Mesenteric fat pad (tissue), 1 donor: ENCODE results near the gene ITPR1. TPM values are rescaled to one million over a fixed set of nuclear protein-coding genes. Genes with fewer than 3 reads are reported as not detected.
"Not testable (repeated sequence)": the region's sequence is repeated elsewhere in the genome, so short reads cannot be mapped to it uniquely, and the experiment has no call there.

ENCODE experiments used
- DNase-seq: peaks from one replicate; pipeline ENCODE4 v3.0.0-alpha.2; 2020; ENCODE audit warnings: low spot score
- long read RNA-seq: library from polyadenylated mRNA; unstranded; transcript quantifications from one replicate; pipeline ENCODE4 v2.0.0, GENCODE V29; 2020
- total RNA-seq: library from RNA; stranded (reverse); fragmentation: NEBNext Ultra II Directional; extraction: Animal tissue kit (Norgen Biotek cat#: 25700); gene quantifications from one replicate; pipeline ENCODE4 v1.2.1, GENCODE V29; 2021
- donor health status: DM: yes; HTN: yes; CAD: no.

Gene ITPR1
- 38.9 TPM for total RNA-seq
- long read RNA-seq, transcript ITPR1-240 (4 exons, 2,229 nt): major isoform, 25 of 40 reads
- long read RNA-seq, partial matches to known transcripts: 10 of 40 reads
- long read RNA-seq, other reads (novel, unspliced or antisense): 4 of 40 reads

DNA sequence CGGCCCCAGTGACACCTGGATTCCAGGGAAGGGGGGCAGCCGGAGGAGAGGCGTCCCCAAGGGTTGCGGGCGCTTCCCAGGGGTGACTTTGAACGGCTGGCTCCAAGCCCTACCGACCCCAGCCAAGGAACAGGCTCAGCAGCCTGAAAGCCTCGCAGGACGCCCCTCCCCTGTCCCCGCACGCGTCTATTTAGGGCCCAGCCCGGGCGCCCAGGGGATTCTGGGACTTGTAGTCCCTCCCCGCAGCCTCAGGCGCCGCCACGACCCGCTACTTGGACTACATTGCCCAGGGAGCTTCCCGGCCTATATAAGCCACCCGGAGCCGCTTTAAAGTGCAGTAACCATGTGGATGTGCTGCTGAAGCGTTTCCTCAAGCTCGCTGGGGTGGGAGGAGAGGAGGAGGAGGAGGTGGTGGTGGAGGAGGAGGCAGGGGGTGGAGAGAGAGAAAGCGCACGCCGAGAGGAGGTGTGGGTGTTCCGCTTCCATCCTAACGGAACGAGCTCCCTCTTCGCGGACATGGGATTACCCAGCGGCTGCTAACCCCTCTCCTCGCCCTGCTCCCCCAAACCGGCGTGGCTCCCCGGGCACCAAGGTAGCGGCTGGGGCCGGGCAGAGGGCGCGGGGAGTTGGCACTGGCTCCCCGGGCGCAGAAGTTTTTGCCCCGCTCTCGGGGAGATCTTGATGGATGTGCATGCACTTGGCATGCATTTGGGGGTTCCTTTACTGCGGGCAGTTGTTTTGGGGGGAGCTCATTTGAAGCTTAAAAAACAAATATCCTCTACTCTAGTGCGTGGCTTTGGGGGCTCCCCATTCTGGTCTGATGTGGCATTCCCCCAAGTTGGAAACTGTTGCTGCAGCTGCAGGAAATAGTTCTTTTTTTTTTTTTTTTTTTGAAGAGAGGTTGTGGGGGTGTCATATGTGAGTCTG, at the start of gene ITPR1:
Gene ITPR1, plus strand, starts transcription at position 335 of the 927 bp plus-strand sequence. CDS start 23,144 bp downstream, outside the sequence.
- peak; percentile 99 for DNase-seq

DNA sequence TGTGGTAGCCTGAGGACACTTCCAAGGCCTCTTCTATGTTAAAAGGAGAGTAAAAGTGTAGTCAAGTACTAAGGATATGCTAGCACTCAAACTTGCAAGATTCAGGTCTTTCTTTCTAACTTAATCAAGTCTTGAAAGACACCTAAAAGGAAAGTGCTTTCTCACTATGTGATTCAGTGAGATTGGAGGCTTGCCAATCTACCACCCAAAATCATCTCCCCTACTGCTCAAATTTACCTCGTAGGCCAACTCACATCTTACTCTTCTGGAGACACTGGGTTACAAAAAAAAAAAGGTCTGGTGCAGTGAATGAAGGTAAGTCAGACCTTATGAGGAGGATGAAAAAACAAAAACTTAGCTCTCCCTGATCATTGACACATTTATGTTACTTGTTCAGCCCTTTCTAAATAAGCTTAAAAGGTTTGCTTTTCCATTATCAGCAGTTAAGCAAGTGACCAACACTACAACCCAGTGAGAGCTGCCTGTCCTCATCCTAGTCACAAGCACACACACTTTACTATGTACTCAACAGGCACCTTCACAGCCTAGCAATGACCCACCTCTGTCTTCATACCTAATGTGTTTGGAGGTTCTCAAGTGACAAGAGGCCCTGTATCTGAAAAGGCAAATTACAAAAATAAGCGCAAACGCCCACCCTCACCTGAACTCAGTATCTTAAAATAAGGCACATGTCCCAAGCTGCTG, 45.7 kb upstream of the ITPR1 start:
- DNase-seq: no peak

DNA sequence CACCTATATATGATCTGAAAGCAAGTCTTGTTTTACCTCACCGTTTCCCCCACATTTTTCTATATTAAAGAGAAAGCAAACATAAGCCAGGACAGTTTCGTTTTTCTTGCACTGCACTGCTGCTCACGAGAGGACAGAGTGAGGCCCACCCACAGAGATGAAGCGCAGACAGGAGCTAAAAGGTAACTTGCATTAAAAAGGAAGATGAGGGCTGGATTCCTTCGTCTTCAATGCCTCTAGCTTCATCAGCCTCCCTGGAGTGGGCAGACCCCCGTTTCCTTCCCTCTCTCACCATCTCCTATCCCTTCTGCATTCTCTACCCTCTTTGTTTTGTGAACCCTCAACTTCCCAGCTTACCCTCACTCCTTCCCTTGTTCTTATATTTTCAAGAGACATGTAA, 45.0 kb upstream of the ITPR1 start:
- no peak for DNase-seq

DNA sequence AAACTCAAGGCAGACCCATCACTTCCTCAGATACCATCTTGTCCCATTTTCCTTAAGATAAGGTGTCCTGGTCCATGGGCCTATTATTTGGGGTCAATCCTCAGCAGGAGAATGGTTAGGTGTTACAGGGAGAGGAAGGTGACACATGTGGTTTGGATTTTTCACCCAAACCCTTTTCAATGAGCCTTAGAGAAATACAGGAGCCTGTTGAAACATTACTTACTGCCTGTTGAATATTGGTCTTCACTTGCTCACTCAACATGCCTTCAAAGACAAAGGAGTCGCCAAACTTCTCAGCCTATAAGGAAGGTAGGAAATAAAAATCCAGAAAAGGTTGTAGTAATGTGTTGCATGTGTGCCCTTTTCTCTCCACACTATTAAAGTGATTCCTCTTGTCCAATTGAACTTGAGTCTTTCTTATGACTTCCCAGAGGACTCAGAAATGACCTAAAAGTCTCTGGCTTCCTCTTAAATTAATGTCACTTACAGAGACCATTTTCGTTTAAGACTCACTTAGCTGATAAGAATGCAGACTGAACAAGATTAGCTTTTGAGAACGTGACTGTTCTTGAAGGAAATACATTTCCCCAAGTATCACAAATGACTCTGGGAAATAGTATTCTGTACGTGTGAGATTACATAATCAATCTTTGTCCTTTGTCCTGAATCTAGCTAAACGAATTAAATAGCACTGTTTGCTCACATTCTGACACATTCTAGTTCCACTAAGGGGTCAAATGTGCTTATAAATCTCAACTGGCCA, 43.9 kb upstream of the ITPR1 start:
- DNase-seq: no peak

DNA sequence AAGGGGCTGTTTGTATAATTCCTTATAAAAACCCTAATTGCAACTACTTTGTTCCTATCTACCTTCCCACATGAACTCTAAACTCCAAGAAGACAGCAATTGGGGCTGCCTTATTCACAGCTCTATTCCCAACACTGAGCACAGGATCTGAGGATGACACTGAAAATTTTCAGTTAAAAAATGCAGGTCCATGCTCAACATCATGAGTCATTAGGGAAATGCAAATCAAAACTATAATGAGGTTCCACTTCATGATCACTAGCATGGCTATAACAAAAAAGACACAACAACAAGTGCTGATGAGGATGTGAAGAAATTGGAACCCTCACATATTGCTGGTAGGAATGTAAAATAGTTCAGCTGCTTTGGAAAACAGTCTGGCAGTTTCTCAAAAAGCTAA, 39.0 kb upstream of the ITPR1 start:
- DNase-seq: no peak

DNA sequence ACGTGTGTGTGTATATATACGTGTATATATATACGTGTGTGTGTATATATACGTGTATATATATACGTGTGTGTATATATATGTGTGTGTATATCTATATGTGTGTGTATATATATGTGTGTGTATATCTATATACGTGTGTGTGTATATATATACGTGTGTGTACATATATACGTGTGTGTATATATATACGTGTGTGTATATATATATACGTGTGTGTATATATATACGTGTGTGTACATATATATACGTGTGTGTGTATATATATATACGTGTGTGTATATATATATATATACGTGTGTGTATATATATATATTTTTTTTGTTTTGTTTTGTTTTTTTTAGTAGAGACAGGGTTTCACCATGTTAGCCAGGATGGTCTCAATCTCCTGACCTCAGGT, 36.4 kb upstream of the ITPR1 start:
- not testable (repeated sequence) for DNase-seq

DNA sequence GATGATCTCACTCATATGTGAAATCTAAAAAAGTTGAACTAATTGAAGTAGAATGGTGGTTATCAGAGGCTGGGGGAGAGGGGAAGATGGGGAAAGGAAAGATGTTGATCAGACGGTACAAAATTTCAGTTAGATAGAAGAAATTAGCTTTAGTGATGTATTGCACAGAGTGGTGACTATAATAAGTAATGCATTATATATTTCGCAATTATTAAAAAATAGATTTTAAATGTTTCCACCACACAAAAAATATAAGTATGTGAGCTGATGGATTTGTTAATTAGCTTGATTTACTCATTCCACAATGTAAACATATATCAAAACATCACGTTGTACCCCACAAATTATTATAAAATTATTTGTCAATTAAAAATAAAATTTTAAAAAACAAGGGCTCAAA, 34.2 kb upstream of the ITPR1 start:
- DNase-seq: no peak

DNA sequence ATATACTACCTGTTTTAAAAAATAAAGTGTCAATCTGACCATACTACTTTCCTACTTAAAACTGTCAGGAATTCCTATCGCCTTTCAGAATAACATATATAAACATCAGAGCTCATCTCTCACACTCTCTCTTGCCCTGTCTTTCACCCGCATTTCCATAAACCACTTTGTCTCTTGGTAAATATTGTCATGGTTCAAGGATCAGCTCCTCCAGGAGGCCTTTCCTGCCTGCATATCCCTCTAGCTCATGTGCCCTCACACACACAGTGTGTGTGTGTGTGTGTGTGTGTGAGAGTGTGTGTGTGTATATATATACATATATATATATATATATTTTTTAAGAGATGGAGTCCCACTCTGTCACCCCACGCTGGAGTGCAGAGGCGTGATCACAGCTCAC, 32.8 kb upstream of the ITPR1 start:
- DNase-seq: no peak

DNA sequence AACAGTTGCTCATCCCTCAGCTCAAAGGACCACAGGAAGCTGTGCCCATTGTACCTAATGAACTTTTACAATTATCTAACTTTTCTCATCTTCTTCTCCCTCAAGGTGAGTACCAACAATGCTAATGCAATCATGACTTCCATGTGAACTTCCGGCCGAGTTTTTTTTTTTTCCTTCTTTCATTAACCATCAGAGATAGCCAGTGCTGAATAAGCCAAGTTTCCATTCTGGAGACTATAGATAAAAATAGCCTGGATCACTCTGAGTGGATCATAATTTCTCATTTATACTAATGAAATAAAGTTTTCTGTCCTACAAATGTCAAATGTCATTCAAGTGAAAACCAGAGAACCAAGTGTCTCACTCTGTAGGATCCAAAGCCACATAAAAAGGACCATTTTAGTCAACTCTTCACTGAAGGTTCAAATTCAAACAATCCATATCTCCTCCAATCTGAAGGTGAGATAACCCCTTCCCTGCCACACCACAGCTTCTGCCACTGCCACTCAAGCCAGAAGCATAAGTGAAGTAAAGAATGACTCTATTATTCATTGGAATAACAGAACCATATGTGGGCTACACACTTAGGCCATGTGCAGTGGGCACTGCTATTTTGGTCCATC, 31.6 kb upstream of the ITPR1 start:
- DNase-seq: no peak

DNA sequence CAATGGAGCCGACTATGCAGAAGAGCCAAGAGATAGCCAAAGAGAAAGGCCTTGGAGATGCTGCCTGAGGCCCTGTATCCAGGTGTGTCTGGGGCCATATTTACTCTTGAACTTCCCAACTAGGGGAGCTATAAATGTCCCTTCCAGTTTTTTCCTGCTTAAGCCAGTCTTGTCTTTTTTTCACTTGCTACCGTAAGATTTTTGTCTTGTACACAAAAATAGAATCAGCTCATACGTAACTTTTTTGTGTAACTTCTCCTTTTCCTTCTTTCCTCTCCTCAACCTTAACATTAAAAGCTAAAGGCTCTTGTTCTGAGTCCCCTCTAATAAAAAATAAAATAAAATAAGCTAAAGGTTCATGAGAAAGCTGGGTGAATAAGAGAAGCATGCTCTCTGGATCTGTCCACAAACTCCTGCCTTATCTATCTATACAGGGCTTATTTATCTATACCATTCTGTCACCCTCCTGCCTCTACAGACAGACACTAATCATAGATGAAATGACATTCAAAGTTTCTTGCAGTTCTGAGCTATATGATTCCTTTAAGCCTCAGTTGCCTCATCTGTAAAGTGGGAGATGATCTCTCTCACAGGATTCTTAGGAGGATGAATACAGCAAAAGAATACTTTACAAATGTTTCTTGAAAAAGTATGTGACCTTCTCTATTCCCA, 30.6 kb upstream of the ITPR1 start:
- no peak for DNase-seq

DNA sequence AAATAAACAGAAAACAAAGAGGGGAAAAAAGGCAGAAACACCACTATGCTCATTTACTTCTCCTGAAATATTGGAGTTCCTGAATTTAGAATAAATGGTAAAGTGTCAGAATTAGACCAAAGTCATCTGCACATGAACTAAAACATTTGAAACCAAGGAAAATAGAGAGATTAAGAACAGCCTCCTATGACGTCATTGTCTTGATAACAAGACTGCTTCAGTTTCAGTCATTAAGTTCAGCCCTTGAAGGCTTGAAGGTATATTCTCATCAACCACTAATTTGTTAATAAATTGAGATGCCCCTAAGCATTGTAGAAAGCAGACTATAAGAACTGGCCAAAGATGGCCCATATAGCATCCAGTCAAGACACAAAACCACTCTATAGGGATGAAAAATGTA, 28.6 kb upstream of the ITPR1 start:
- DNase-seq: no peak

DNA sequence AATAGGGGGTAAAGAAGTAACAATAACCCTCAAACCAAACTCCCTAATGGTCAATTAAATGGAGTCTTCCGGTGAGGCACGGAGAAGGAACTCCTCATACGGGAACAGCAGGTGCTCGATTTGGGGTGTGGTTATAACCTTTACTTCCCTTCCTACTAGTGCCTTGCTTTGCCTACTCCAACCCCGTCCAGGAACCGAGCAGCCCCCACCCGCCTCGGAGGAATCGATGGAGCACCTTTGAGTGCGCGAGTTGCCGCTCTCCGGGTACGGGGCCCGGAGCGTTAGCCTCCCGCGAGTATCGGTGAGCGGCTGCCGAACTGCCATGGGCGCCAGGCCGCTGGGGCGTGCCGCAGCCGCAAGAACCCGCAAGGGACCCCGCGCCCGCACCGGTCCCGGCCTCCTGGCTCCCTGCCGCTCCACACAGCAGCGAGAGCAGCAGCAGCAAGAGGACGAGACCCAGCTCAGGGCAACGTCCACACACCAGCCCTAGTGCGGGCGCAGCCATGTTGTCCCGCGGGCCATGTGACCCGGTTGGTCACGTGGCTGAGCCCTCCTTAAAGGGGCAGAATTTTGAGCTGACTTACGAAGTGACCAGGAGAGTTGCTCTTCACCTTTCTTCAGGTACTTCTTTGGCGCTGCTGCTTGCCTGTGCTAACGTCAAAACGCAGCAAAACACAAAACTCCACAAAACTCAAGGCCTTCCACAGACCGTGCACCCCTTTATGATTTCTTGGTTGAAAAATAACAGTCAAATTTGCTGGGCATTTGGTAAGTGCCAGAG, 26.2 kb upstream of the ITPR1 start, which contains the start of gene SUMF1:
Gene SUMF1, minus strand, starts transcription at position 529 of the 781 bp plus-strand sequence. Its CDS starts 24 bp downstream, at position 505.
- no peak for DNase-seq

DNA sequence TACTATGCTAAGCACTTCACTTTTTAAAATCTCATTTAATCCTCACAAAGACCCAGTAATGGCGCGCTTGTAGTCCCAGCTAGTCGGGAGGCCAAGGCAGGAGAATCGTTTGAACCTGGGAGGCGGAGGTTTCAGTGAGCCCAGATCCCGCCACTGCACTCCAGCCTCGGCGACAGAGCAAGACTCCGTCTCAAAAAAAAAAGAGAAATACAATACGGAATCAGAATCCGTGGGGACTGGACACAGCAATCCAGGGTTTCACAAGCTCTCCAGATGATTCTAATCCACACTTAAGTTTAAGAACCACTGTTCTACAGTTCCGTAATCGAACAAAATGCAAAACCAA, 25.7 kb upstream of the ITPR1 start:
- DNase-seq: no peak

DNA sequence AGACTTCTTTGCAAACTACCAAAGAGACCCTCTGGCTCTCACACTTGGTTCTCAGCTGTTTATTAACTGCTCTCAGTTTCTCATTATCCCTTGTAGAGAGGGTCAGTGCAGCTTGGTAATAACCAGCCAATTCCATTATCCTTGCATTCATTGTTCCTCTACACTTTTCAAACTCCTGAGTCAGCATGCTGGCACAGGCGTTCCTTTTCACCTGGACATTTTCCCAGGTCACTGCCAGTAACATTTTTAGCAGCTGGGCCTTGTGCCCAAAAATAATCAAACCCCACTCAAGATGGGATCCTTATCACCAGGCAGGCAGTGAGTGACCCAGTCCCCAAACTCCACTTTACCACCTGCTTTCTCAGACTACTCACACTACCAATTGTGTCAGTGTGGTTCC, 21.2 kb upstream of the ITPR1 start:
- DNase-seq: no peak

DNA sequence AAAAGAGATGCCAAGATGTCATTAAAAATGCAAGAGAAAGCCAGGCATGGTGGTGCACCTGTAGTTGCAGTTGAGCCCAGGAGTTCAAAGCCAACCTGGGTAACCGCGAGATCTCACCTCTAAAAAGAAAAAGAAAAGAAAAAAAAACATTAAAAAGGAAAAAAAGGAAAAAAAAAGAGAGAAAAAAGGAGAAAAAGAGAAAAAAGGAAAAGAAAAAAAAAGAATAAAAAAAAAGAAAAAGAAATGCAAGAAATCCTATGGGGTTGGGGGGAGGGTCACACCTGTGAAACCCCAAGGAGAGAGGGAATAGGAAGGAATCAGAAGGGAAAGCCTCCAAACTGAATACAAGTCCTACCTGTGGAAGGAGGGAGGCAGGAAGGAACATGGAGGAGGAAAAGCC, 20.8 kb upstream of the ITPR1 start:
- DNase-seq: no peak

DNA sequence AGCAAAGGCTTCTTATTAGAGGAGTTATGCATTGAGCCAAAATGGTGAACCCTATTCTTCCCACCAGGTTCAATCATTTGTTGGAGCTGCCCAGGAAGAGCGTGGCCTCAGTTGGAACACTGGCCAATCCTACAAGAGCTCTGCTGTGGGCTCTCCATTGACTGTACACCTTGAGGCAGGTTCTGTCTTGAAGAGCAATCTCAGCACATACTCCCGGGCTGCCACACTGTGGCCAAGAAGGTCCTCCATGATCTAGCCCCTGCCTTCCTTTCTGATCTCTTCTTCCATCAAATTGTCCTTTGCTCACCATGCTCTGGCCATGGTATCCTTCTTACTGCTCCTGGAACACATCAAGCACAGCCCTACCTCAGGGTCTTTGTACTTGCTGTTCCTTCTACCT, 20.4 kb upstream of the ITPR1 start:
- no peak for DNase-seq

DNA sequence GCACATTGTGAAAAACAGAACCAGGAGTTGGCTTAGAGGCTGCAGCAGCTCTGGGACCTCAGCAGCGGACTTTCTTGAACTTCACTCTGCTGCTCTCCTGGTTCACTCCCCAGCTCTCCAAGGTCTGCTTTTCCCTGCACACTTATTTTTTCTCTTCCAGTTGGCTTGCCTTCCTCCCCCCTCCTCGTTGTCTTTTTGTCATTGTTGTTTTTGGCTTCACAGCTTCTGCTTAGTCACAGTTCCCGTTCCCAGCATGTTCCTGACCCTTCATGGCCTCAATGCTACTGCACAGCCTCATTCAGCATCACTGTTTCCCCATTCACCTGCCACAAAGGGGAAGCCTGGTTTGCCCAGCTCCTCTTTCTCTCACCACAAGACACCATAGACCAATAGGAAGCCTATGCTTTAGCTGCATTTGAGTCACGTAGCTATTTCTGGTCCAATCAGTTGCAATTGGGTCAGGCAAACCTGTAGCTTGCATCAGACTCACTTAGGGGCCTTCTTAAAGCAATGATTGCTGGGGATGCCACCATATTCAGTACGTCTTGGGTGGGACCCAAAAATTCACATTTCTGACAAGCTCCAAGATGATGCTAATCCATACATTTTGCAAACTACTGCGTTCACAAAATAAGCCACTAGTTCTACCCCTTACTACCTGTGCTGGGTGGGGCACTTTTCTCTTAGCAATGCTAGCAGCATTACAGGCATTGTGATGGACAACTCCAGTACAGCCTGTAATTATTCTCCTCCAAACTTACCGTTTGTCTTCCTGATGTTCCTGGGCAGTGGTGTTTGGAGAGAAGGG, 18.3 kb upstream of the ITPR1 start:
- DNase-seq: no peak

DNA sequence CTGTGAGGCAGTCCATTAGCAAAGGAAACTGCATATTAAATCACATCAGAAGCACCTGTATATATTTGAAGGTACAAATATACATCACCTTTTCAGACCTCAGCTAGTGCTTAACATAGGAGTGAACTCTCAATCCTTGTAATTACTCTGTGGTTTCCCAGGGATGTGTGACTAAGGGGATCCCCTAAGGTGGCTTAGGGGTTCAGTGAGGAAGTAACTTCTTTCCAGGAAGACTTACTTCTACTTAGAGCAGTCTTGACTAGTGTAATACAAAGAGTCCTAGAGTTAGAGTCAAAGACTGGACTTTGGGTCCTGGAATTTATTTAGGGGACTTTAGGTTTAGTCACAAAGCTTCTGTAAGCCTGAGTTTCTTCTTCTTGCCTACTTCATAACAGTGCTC, 17.3 kb upstream of the ITPR1 start:
- DNase-seq: no peak

DNA sequence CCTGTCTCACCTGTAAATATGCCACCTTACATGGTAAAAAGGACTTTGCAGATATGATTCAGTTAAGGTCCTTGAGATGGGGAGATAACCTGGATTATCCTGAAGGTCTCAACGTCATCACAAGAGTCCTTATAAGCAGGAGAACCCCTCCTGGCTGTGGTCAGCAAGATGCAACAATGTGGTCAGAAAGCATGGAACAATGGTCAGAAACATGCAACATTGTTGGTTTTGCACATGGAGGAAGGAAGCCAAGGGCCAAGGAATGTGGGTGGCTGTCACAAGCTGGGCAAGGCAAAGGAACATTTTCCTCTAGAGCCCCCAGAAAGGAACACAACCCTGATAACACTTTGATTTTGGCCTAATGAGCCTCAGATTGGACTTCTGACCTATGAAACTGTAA, 16.7 kb upstream of the ITPR1 start:
- DNase-seq: no peak
